ENCODE data around the gene XRCC2. TPM values are rescaled to one million over a fixed set of nuclear protein-coding genes. Genes with fewer than 3 reads are reported as not detected.
A peak's percentile ranks its signal among the peaks of the same experiment; 100 is the strongest.

The XRCC2 gene
- total RNA-seq, 8 experiments from 2014 or later: 0.20 to 11.4 (median 1.2) TPM

DNA sequence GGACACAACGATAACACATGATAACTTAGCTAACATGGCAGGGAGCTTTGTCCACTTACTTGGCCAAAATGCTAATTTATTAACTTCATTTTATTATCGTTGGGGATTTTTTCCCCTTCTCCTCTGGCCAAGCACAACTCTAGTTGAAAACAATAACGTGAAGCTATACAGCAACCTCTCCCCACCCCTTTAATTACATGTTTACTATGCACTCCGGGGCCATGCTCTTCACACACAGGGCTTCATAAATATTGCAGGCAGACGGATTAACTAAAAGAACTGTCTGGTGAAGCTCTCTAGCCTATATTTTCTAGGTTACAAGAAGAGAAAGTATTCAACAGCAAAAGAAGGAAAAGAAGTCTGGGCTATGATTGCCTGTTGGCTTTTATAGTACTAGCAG is 51.7 kb downstream of the XRCC2 start:
- Histone ChIP-seq H3K27ac (no peak overlapping the region), H3K4me3 (no peak overlapping the region), H3K4me1 (replicated peaks in 1 of 2) (no peaks in the 10 kb centered on the region)
- peak in 1 of 8 experiments; percentile 67 for ATAC-seq (replicated peaks in 6 of 8)
- 13 to 70% (median 64%) methylated on average over 1 to 4 of the region's 5 CpGs; no CpG with 5 or more reads in 1 of the 10 experiments for WGBS, 10 experiments
- in situ Hi-C loops (cut with MboI; ENCODE audit: low pct_unique_long_range_greater_than_20kb in 2 of 9, low sequenced_read_pairs in 9 of 9, unreplicated experiment in 9 of 9): no loop called here

DNA sequence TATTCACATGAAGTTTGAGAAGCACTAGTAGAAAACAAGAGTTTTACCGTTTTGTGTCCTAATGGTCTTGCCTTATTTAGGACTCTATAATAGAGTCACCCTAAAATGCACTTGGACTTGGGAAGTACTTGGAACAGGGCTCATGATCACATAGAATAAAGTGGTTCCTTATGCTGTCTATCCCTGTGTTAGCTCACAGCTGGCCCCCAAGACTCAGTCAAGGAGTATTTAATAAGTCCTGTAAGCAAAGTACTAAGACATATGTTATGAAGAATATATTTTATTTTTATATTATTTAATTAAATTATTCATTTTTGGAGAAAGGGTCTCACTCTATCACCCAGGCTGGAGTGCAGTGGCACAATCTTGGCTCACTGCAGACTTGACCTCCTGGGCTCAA is 54.5 kb downstream of the XRCC2 start:
- H3K27ac ChIP-seq: no peak overlapping the region
- H3K4me1 ChIP-seq (replicated peaks in 1 of 2): no peaks in the 10 kb centered on the region
- H3K4me3 ChIP-seq: no peak overlapping the region
- no peak for ATAC-seq (replicated peaks in 6 of 8)
- WGBS, 10 experiments: 55 to 100% (median 100%) methylated on average over 1 of the region's 1 CpG; no CpG with 5 or more reads in 4 of the 10 experiments
- in situ Hi-C loops (cut with MboI; ENCODE audit: low pct_unique_long_range_greater_than_20kb in 2 of 9, low sequenced_read_pairs in 9 of 9, unreplicated experiment in 9 of 9): no loop called here

DNA sequence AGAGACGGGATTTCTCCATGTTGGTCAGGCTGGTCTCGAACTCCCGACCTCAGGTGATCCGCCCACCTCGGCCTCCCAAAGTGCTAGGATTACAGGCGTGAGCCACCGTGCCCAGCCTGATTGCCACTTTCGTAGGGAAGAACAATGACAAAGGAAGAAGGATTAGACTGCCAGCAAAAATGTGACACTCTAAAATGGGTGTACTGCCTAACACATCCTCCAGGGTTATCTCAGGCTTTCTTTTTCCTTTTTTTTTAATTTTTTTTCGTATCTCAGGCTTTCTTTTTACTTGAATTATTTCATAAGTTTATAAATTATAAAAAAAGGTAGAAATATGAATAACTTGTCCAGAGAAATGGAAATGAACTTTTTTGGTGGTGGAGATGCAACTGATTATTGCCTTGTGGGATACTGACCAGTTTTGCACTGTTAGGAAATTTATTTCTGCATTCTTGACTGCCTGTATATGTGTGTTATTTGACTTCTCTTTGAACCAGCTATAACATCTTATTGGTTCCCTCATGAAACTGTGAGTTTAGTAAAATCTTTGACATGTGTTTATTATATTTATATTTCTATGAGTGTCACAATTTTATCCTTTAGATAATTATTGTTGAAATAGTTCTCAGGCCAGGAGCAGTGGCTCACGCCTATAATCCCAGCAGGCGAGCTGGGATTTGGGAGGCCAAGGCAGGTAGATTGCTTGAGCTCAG is 56.8 kb downstream of the XRCC2 start:
- no peak overlapping the region for H3K27ac ChIP-seq
- 49 to 100% (median 83%) methylated on average over 1 to 8 of the region's 11 CpGs for WGBS, 10 experiments
- H3K4me1 ChIP-seq (replicated peaks in 1 of 2): peaks cover 11 to 15% of the 10 kb centered on the region in 2 donors
- H3K4me3 ChIP-seq: no peak overlapping the region
- no peak for ATAC-seq (replicated peaks in 6 of 8)
- in situ Hi-C loops (cut with MboI; ENCODE audit: low pct_unique_long_range_greater_than_20kb in 2 of 9, low sequenced_read_pairs in 9 of 9, unreplicated experiment in 9 of 9): no loop called here

DNA sequence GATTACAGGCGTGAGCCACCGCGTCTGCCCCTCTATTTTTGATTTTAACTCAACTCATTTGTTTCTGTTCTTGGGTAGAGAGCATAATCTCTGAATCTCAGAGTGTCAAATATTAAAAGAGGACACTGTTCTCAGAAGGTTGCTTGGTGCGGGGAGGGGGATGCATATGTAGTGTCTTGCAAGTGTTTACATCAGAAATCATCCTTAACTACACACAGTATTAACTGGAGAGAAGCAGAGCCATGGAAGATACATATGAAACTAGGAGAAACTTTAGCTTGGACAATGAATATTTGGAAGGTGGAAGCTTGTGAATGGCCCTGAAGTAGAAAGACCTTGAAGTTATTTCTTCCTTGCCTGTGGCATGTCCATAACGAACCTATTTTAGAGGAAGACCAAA is 57.5 kb downstream of the XRCC2 start:
- H3K4me3 ChIP-seq: no peak overlapping the region
- no peak overlapping the region for H3K27ac ChIP-seq
- ATAC-seq (replicated peaks in 6 of 8): no peak
- H3K4me1 ChIP-seq (replicated peaks in 1 of 2): peaks cover 11 to 15% of the 10 kb centered on the region in 2 donors
- WGBS, 10 experiments: 20 to 100% (median 85%) methylated on average over 1 to 5 of the region's 5 CpGs; no CpG with 5 or more reads in 4 of the 10 experiments
- in situ Hi-C loops (cut with MboI; ENCODE audit: low pct_unique_long_range_greater_than_20kb in 2 of 9, low sequenced_read_pairs in 9 of 9, unreplicated experiment in 9 of 9): no loop called here

DNA sequence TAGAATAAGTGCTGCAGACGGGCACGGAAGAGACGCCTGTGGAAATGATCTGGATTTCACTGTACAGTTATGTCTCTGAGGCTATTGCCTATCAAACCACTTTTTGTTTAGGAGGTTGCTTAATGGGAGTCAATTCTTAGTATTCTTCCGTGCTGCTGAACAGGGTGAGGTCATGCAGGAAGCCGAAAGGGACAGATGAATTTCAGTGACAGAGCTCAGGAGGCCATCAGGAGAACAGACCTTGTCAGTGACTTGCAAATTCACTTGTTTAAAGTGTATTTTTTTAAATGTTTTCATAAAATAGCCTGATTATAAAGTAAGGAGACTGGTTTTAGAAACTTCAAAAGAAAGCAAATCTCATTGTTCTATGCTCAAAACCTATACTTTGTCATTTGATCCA is 58.9 kb downstream of the XRCC2 start:
- in situ Hi-C loops (cut with MboI; ENCODE audit: low pct_unique_long_range_greater_than_20kb in 2 of 9, low sequenced_read_pairs in 9 of 9, unreplicated experiment in 9 of 9): no loop called here
- peak in 4 of 8 experiments; percentile 37 to 84 (median 48) for ATAC-seq (replicated peaks in 6 of 8)
- 0 to 90% (median 76%) methylated on average over 2 to 5 of the region's 5 CpGs; no CpG with 5 or more reads in 2 of the 10 experiments for WGBS, 10 experiments

DNA sequence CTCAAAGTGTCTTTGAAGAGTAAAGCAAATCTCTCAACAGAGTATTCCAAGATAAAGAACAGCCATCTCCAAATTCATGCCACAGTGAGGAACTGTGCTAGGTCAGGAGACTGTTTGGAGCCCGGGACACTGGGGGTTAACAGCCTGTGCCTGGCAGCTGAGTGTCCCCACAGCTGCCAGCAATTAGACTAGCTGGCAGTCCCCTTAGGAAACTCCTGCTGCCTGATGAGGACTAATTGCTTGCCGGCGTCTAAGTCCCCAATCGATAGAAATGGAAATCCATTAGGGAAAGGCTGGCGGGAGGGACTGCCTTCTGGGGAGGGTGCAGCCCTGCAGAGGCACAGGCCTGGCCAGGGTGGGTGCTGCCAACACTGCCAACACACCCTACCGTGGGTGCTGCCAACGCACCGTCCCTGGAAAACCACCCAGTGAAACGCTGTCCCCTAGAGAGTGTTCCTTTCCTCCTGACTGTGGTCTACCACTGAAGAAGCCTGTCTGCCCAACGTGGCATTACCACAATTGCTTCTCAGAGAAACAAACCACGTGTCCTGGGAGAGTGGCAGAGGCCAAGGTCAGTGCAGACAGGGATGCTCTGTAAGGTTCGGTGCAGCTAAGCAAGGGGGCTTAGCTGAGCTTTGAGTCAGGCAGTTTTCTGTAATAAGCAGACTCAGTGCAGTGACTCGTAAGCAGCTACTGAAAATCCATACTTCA is 60.8 kb downstream of the XRCC2 start:
- Histone ChIP-seq H3K27ac (peak overlapping the region; percentile 7 to 68), H3K4me1 (replicated peaks in 1 of 2) (peaks cover 11 to 15% of the 10 kb centered on the region in 2 donors), H3K4me3 (peak overlapping the region in 1 of 5 donors; percentile 2)
- 0 to 63% (median 15%) methylated on average over 1 to 12 of the region's 13 CpGs; no CpG with 5 or more reads in 4 of the 10 experiments for WGBS, 10 experiments
- ATAC-seq (replicated peaks in 6 of 8): peak; percentile 28 to 96 (median 83)
- in situ Hi-C loops (cut with MboI; ENCODE audit: low pct_unique_long_range_greater_than_20kb in 2 of 9, low sequenced_read_pairs in 9 of 9, unreplicated experiment in 9 of 9): no loop called here

More for the DNA sequence above, 58.9 kb downstream of the XRCC2 start:
- Histone ChIP-seq H3K4me3 (no peak overlapping the region), H3K27ac (no peak overlapping the region), H3K4me1 (replicated peaks in 1 of 2) (peaks cover 11 to 15% of the 10 kb centered on the region in 2 donors)

DNA sequence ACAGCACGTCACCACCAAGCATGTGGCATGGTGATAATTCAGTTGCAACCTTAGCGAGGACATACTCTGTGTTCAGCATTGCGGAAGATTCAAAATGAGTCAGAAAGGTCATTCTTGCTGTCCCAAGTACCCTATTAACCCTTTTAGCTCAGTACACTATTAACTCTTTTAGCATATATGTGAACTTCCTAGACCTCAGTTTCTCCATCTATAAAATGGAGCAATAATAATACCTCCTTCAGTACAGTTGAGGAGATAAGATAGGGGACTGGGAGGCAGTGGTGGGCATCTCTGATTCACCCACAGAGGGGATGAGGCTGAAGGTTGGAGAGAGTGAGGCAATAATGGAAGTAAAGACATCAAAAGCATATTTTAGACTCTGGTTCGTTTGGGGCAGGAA is 67.3 kb downstream of the XRCC2 start:
- in situ Hi-C loops (cut with MboI; ENCODE audit: low pct_unique_long_range_greater_than_20kb in 2 of 9, low sequenced_read_pairs in 9 of 9, unreplicated experiment in 9 of 9): no loop called here
- Histone ChIP-seq H3K4me3 (no peak overlapping the region), H3K4me1 (replicated peaks in 1 of 2) (no peaks in the 10 kb centered on the region), H3K27ac (no peak overlapping the region)
- no peak for ATAC-seq (replicated peaks in 6 of 8)
- 20 to 100% (median 70%) methylated on average over 1 to 4 of the region's 4 CpGs; no CpG with 5 or more reads in 2 of the 10 experiments for WGBS, 10 experiments

DNA sequence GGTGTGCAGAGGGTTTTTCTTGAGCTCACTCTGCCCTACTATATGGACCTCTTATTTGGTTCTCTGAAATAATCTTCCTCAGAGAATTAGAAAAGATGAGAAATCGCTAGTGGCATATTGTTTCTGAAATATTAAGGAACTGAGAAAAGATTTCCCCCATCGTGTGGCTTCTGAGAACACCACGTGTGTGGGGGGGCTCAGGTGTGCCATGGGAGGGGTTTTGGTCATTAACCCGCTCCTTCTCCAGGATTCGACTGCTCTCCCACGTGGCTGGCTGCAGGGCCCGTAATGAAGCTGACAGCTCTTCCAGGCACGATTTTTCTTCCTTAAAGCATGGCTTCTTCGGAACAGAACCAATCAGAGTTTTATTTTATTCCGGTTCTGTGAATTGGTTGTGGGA is 67.7 kb downstream of the XRCC2 start:
- no peak overlapping the region for H3K4me3 ChIP-seq
- in situ Hi-C loops (cut with MboI; ENCODE audit: low pct_unique_long_range_greater_than_20kb in 2 of 9, low sequenced_read_pairs in 9 of 9, unreplicated experiment in 9 of 9): no loop called here
- no peak overlapping the region for H3K27ac ChIP-seq
- ATAC-seq (replicated peaks in 6 of 8): no peak
- 36 to 96% (median 60%) methylated on average over 1 to 10 of the region's 10 CpGs; no CpG with 5 or more reads in 1 of the 10 experiments for WGBS, 10 experiments
- H3K4me1 ChIP-seq (replicated peaks in 1 of 2): no peaks in the 10 kb centered on the region

DNA sequence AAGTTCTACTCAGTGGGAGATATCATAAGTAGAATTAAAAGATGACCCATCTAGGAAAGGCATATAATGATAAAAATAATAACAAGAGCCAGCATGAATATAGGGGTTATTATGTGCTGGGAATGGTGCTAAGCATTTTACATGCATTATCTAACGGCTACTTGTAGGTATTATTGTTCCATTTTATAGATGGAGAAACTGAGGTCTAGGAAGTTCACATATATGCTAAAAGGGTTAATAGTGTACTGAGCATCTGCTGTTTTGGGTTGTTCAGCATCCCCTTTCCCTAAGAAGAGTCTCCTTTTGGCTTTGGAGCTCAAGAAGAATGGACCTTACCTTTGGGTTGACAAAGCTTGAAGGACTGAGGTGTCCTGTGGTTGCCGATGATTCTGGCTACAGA is 68.9 kb downstream of the XRCC2 start:
- no peak overlapping the region for H3K4me3 ChIP-seq
- no peak overlapping the region for H3K27ac ChIP-seq
- no peak for ATAC-seq (replicated peaks in 6 of 8)
- in situ Hi-C loops (cut with MboI; ENCODE audit: low pct_unique_long_range_greater_than_20kb in 2 of 9, low sequenced_read_pairs in 9 of 9, unreplicated experiment in 9 of 9): no loop called here
- 0 to 91% (median 62%) methylated on average over 1 to 2 of the region's 2 CpGs; no CpG with 5 or more reads in 1 of the 10 experiments for whole genome bisulfite sequencing, 10 experiments
- no peaks in the 10 kb centered on the region for H3K4me1 ChIP-seq (replicated peaks in 1 of 2)

DNA sequence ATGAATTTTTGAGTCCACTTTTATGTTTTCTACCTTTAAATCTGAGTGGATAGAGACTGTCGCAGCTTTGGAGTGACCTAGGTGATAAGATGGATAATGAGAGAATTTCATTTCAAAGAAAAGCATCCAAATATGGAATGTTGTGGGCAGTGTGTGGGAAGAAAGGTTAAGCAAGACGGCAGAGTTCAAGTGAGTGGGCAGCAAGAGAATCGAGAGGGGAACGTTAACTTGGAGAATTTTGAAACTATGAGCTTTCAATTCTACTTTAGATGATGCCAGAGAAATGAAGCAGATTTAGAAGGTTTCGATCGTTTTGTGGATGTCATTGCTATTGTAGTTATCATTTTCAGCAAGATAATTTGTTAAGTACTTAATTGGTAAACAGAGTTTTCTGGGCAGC is 73.0 kb downstream of the XRCC2 start:
- 16 to 92% (median 76%) methylated on average over 2 to 6 of the region's 6 CpGs for WGBS, 10 experiments
- no peak overlapping the region for H3K27ac ChIP-seq
- no peak overlapping the region for H3K4me3 ChIP-seq
- in situ Hi-C loops (cut with MboI; ENCODE audit: low pct_unique_long_range_greater_than_20kb in 2 of 9, low sequenced_read_pairs in 9 of 9, unreplicated experiment in 9 of 9): no loop called here
- H3K4me1 ChIP-seq (replicated peaks in 1 of 2): no peaks in the 10 kb centered on the region
- ATAC-seq (replicated peaks in 6 of 8): no peak

DNA sequence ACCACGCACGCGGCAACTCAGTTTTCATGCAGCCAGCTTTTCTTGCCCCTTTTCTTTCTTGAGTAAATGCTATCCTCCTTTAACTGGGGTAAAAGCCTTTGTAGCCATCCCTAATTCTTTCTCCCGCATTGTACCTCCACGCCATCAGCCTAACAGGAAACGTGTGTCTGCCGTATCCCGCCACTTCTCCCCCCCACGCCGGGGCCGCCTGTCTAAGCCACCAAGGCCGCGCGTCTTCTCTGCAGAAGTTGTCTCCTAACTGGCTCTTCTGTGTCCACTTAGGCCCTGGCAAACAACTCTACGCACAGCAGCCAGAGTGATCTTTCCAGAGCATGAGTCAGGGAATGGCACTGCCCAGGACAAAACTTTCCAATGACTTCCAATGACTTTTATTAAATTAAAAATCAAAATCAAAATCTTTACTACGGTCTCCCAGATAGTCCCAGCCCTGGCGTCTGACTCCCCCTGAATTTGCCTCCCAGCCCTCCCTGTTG is 74.6 kb downstream of the XRCC2 start:
- 16 to 93% (median 82%) methylated on average over 2 to 10 of the region's 17 CpGs; no CpG with 5 or more reads in 3 of the 10 experiments for WGBS, 10 experiments
- H3K4me1 ChIP-seq (replicated peaks in 1 of 2): no peaks in the 10 kb centered on the region
- no peak overlapping the region for H3K4me3 ChIP-seq
- peak in 1 of 8 experiments; percentile 31 for ATAC-seq (replicated peaks in 6 of 8)
- in situ Hi-C loops (cut with MboI; ENCODE audit: low pct_unique_long_range_greater_than_20kb in 2 of 9, low sequenced_read_pairs in 9 of 9, unreplicated experiment in 9 of 9): no loop called here
- no peak overlapping the region for H3K27ac ChIP-seq

DNA sequence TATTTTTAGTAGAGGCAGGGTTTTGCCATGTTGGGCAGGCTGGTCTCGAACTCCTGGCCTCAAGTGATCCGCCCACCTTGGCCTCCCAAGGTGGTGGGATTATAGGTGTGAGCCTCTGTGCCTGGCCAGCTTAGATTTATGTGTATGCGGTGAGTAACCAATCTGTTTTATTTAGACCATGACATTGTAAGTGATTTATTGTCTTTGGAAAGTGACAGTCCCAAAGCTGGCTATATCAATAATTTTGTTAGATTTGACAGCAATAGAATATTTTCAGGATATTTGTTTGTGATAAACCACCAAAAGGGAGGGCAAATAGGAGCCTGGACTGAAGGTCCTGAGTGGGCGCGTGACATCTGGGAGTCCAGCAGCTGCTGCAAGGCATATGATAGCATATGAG is 75.7 kb downstream of the XRCC2 start:
- WGBS, 10 experiments: 74 to 100% (median 93%) methylated on average over 2 to 5 of the region's 5 CpGs; no CpG with 5 or more reads in 3 of the 10 experiments
- Histone ChIP-seq H3K4me3 (no peak overlapping the region), H3K4me1 (replicated peaks in 1 of 2) (no peaks in the 10 kb centered on the region), H3K27ac (no peak overlapping the region)
- no peak for ATAC-seq (replicated peaks in 6 of 8)
- in situ Hi-C loops (cut with MboI; ENCODE audit: low pct_unique_long_range_greater_than_20kb in 2 of 9, low sequenced_read_pairs in 9 of 9, unreplicated experiment in 9 of 9): no loop called here

DNA sequence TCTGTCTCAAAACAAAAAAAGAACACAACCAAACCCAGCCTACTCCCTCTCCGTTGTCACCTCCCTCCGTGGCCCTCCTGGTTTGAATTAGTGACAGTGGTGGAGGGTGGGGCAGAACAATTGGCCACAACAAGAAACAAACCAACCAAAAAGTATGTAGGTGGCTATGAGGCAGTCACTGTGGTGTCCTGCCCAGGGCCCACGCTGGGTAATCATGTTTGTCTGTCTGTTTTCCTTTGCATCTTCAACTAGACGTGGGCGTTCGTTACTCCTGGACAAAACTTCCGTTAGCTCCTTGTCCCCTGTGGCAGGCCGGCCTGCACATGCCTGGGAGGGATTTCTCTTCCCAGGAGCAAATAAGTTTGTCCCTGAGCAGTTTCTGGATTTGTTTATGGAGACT is 78.4 kb downstream of the XRCC2 start:
- in situ Hi-C loops (cut with MboI; ENCODE audit: low pct_unique_long_range_greater_than_20kb in 2 of 9, low sequenced_read_pairs in 9 of 9, unreplicated experiment in 9 of 9): no loop called here
- peak in 2 of 8 experiments; percentile 76 to 81 for ATAC-seq (replicated peaks in 6 of 8)
- H3K4me3 ChIP-seq: no peak overlapping the region
- WGBS, 10 experiments: 0 to 100% (median 85%) methylated on average over 1 to 7 of the region's 8 CpGs; no CpG with 5 or more reads in 4 of the 10 experiments
- no peaks in the 10 kb centered on the region for H3K4me1 ChIP-seq (replicated peaks in 1 of 2)
- no peak overlapping the region for H3K27ac ChIP-seq
